IMR-90 (cell line): ENCODE results near the gene MRTFB. TPM values are rescaled to one million over a fixed set of nuclear protein-coding genes. Genes with fewer than 3 reads are reported as not detected.

Experiments
- ATAC-seq: fragments of 200-7000 bp; cut with Tn5 transposase; 2 replicates; pipeline ENCODE4 v1.9.1; 2020; ENCODE audit warnings: low read depth, mild to moderate bottlenecking, moderate library complexity
- BruUV-seq: library from RNA; stranded (reverse); fragments of 400-500 nt; replicated peaks from 2 replicates; lab custom pipeline; 2021; lab: Mats Ljungman, UMichigan
- CTCF ChIA-PET: fragments of 300-600 bp; formaldehyde crosslinking; extraction: SDS; loops from one replicate; lab custom pipeline; 2021; ENCODE audit warnings: antibody characterized with exemption; lab: Yijun Ruan, JAX
- POLR2A ChIA-PET: fragments of 300-600 bp; sonication (Branson Sonifier 250); formaldehyde crosslinking; loops from one replicate; lab custom pipeline; 2022; ENCODE audit warnings: antibody characterized with exemption; ENCODE audit not compliant: unreplicated experiment; lab: Charles Lee
- DNase-seq: peaks from one replicate; pipeline ENCODE4 v3.0.0; 2013
- H2AFZ ChIP-seq: replicated peaks from 2 replicates; pipeline ENCODE3; 2013; ENCODE audit warnings: low read length, mild to moderate bottlenecking; ENCODE audit not compliant: poor library complexity
- H2AK5ac ChIP-seq: 2 replicates; pipeline ENCODE4 v1.6.1; 2013; ENCODE audit warnings: low read depth, low read length, inconsistent platforms
- H2AK9ac ChIP-seq: replicated peaks from 2 replicates; pipeline ENCODE3; 2013; ENCODE audit warnings: mild to moderate bottlenecking, low read depth, low read length, moderate library complexity; ENCODE audit not compliant: poor library complexity
- H2BK120ac ChIP-seq: 2 replicates; pipeline ENCODE4 v1.6.1; 2013; ENCODE audit warnings: low read depth, low read length, inconsistent platforms
- H2BK15ac ChIP-seq: 3 replicates; pipeline ENCODE4 v1.6.1; 2013; ENCODE audit warnings: low read depth, low read length, inconsistent platforms
- H2BK20ac ChIP-seq: 2 replicates; pipeline ENCODE4 v1.6.1; 2013; ENCODE audit warnings: low read depth, mild to moderate bottlenecking, inconsistent platforms, low read length, moderate library complexity
- H2BK5ac ChIP-seq: 2 replicates; pipeline ENCODE4 v1.6.1; 2013; ENCODE audit warnings: mild to moderate bottlenecking, low read depth, low read length, inconsistent platforms; ENCODE audit not compliant: poor library complexity, severe bottlenecking
- H3K14ac ChIP-seq: replicated peaks from 2 replicates; pipeline ENCODE4 v1.6.1; 2013; ENCODE audit warnings: low read depth, low read length, inconsistent platforms
- H3K18ac ChIP-seq: 2 replicates; pipeline ENCODE4 v1.6.1; 2013; ENCODE audit warnings: low read depth, low read length, control low read depth
- H3K23ac ChIP-seq: 2 replicates; pipeline ENCODE4 v1.6.1; 2013; ENCODE audit warnings: low read depth, low read length, inconsistent platforms
- H3K27ac ChIP-seq: 2 replicates; pipeline ENCODE4 v1.5.1; 2013; ENCODE audit warnings: mild to moderate bottlenecking, control low read depth, low read length; ENCODE audit not compliant: insufficient read depth
- H3K27me3 ChIP-seq: 2 replicates; pipeline ENCODE4 v1.6.1; 2013; ENCODE audit warnings: low read length; ENCODE audit not compliant: control insufficient read depth, insufficient read depth
- H3K36me3 ChIP-seq: 2 replicates; pipeline ENCODE4 v1.6.1; 2013; ENCODE audit warnings: low read length, mixed read lengths; ENCODE audit not compliant: control insufficient read depth, insufficient read depth
- H3K4ac ChIP-seq: 2 replicates; pipeline ENCODE4 v1.6.1; 2013; ENCODE audit warnings: low read depth, low read length, inconsistent platforms
- H3K4me1 ChIP-seq: 2 replicates; pipeline ENCODE4 v1.6.1; 2013; ENCODE audit warnings: low read length, mixed read lengths; ENCODE audit not compliant: control insufficient read depth, insufficient read depth
- H3K4me2 ChIP-seq: 2 replicates; pipeline ENCODE4 v1.6.1; 2013; ENCODE audit warnings: low read depth, mild to moderate bottlenecking, control low read depth, low read length, moderate library complexity
- H3K4me3 ChIP-seq: 2 replicates; pipeline ENCODE4 v1.5.1; 2013; ENCODE audit warnings: low read depth, mild to moderate bottlenecking, control low read depth, low read length, moderate library complexity; ENCODE audit not compliant: insufficient read depth
- H3K56ac ChIP-seq: 2 replicates; pipeline ENCODE4 v1.6.1; 2013; ENCODE audit warnings: low read length, inconsistent platforms; ENCODE audit not compliant: insufficient read depth; ENCODE audit errors: extremely low read depth
- H3K79me1 ChIP-seq, 2 experiments: 2 replicates each; pipeline ENCODE4 v1.6.1; 2013; ENCODE audit warnings: low read length in 2 of 2, inconsistent platforms in 1 of 2, low read depth in 1 of 2
- H3K9ac ChIP-seq: 2 replicates; pipeline ENCODE4 v1.6.1; 2013; ENCODE audit warnings: low read depth, low read length, control low read depth
- H3K9me1 ChIP-seq: 2 replicates; pipeline ENCODE4 v1.6.1; 2013; ENCODE audit warnings: low read length, inconsistent platforms; ENCODE audit not compliant: insufficient read depth
- H3K9me3 ChIP-seq: 2 replicates; pipeline ENCODE4 v1.6.1; 2013; ENCODE audit warnings: low read length; ENCODE audit not compliant: control insufficient read depth, insufficient read depth
- H4K20me1 ChIP-seq: 2 replicates; pipeline ENCODE4 v1.6.1; 2013; ENCODE audit warnings: low read length, inconsistent platforms; ENCODE audit not compliant: insufficient read depth
- H4K5ac ChIP-seq: 2 replicates; pipeline ENCODE4 v1.6.1; 2013; ENCODE audit warnings: mild to moderate bottlenecking, low read depth, low read length, control low read depth
- H4K8ac ChIP-seq, 2 experiments: 2 replicates each; pipeline ENCODE4 v1.6.1; 2013; ENCODE audit warnings: low read depth in 2 of 2, low read length in 2 of 2, control low read depth in 1 of 2, inconsistent platforms in 1 of 2
- H4K91ac ChIP-seq: 2 replicates; pipeline ENCODE4 v1.6.1; 2013; ENCODE audit warnings: low read depth, low read length, inconsistent platforms; ENCODE audit not compliant: insufficient read depth
- CHD1 ChIP-seq: IDR thresholded peaks from 2 replicates; pipeline ENCODE4 v1.6.1; 2012; ENCODE audit warnings: low read depth, low read length, improper control_type of control experiment
- FOS ChIP-seq: fragments of 150-350 bp; IDR thresholded peaks from 2 replicates; pipeline ENCODE4 v1.6.1; 2016; ENCODE audit warnings: low read depth, low read length
- MAFK ChIP-seq: IDR thresholded peaks from 2 replicates; pipeline ENCODE4 v1.6.1; 2012; ENCODE audit warnings: low read depth, low read length, improper control_type of control experiment
- MAZ ChIP-seq: IDR thresholded peaks from 2 replicates; pipeline ENCODE4 v1.6.1; 2012; ENCODE audit warnings: low read depth, mild to moderate bottlenecking, low read length, improper control_type of control experiment, moderate library complexity, borderline replicate concordance
- NFE2L2 ChIP-seq: fragments of 150-350 bp; IDR thresholded peaks from 2 replicates; pipeline ENCODE4 v1.6.1; 2016; ENCODE audit warnings: low read depth, mild to moderate bottlenecking, low read length
- RCOR1 ChIP-seq: IDR thresholded peaks from 2 replicates; pipeline ENCODE4 v1.6.1; 2012; ENCODE audit warnings: mild to moderate bottlenecking, low read length, improper control_type of control experiment; ENCODE audit not compliant: insufficient replicate concordance
- RFX5 ChIP-seq: IDR thresholded peaks from 2 replicates; pipeline ENCODE4 v1.8.0; 2012; ENCODE audit warnings: low read depth, mild to moderate bottlenecking, low read length, moderate library complexity
- WGBS, 2 experiments: methylation state at CpG; one replicate each; pipeline versions ENCODE4 v1.1.5 to v1.1.7; 2013; ENCODE audit warnings: missing lambda C conversion rate in 2 of 2; ENCODE audit not compliant: insufficient read length in 1 of 2; ENCODE audit errors: extremely low coverage in 2 of 2; 5-methylcytosine and 5-hydroxymethylcytosine counted together
- dilution Hi-C: fragments of 300-500 bp; cut with HindIII; formaldehyde crosslinking; loops from one replicate; pipeline ENCODE4 v1.14.3; 2018; ENCODE audit warnings: low sequenced_read_pairs; ENCODE audit not compliant: unreplicated experiment
- in situ Hi-C: fragments of 300-500 bp; cut with MboI; formaldehyde crosslinking; loops from 3 replicates; pipeline ENCODE4 v1.14.3; 2019; ENCODE audit warnings: low sequenced_read_pairs, inconsistent platforms, mixed read lengths
- intact Hi-C: fragments of 100-400 bp; cut with micrococcal nuclease; formaldehyde crosslinking; loops from 2 replicates; pipeline ENCODE4 v1.10.0; 2022
- polyA plus RNA-seq, 3 experiments: library from polyadenylated mRNA; depleted of rRNA; stranded (reverse); fragments of >200 nt; gene quantifications; 2 replicates each; pipeline ENCODE4 v1.2.3, GENCODE V29; 2012; ENCODE audit warnings: low replicate concordance in 1 of 3
- total RNA-seq: library from RNA; depleted of rRNA; stranded (reverse); fragments of >200 nt; gene quantifications from 2 replicates; pipeline ENCODE4 v1.2.3, GENCODE V29; 2012

Gene MRTFB
- total and polyA plus RNA-seq, 2 of the 4 experiments (the other 2 are of a cell fraction), result 4.4 to 5.4 TPM

- ATAC-seq, result peak; percentile 72
- peaks cover 6% of the 10 kb centered on the region; the same call in 1 of the 2 replicates for H3K9me1 ChIP-seq
- no peak overlapping the region for H3K23ac ChIP-seq
- H3K9ac ChIP-seq, result no peak overlapping the region
- no peak overlapping the region for H2AFZ ChIP-seq
- H3K36me3 ChIP-seq, result no peaks in the 10 kb centered on the region
- no peak overlapping the region for H4K8ac ChIP-seq
- ChIA-PET CTCF (interaction anchor here (0.7 kb wide), 1 partner anchor 12 kb away, joined by 3 read pairs; no protein-coding TSS in a partner anchor), POLR2A (no interaction called here)
- no CpG with 5 or more reads among the region's 3 CpGs for WGBS, 2 experiments
- no peak overlapping the region for H2AK9ac ChIP-seq
- H3K27ac ChIP-seq, result no peak overlapping the region
- no peak overlapping the region for H3K4ac ChIP-seq
- H3K4me1 ChIP-seq, result peaks cover 14% of the 10 kb centered on the region
- dilution Hi-C loops, result no loop called here
- H3K27me3 ChIP-seq, result no peaks in the 10 kb centered on the region
- H2BK5ac ChIP-seq, result no peak overlapping the region
- no peak overlapping the region for H3K14ac ChIP-seq
- no peak overlapping the region for H2BK120ac ChIP-seq
- H3K79me1 ChIP-seq, result peaks cover 30 to 32% of the 10 kb centered on the region in 2 experiments
- no peak overlapping the region for H4K91ac ChIP-seq
- H3K9me3 ChIP-seq, result no peaks in the 10 kb centered on the region
- in situ Hi-C loops, result no loop called here
- no peak overlapping the region for H3K4me2 ChIP-seq
- H3K4me3 ChIP-seq, result no peak overlapping the region
- BruUV-seq, result no TSS peak
- peaks cover 3% of the 10 kb centered on the region; the same call in 1 of the 2 replicates for H4K20me1 ChIP-seq
- DNase-seq, result peak; percentile 40
- intact Hi-C loops, result no loop called here
- no peak overlapping the region for H2AK5ac ChIP-seq
- H2BK15ac ChIP-seq, result no peak overlapping the region
- H3K18ac ChIP-seq, result no peak overlapping the region
- H2BK20ac ChIP-seq, result no peak overlapping the region
- no peak overlapping the region for H4K5ac ChIP-seq
- H3K56ac ChIP-seq, result no peak overlapping the region
- TF ChIP-seq MAFK (no peak), RCOR1 (no peak), RFX5 (no peak), NFE2L2 (no peak), CHD1 (no peak), FOS (no peak), MAZ (no peak)
Measured at GRCh38 chr16:14106457-14106856, 35.3 kb downstream of the MRTFB start.
